GM18861 (cell line): Measurements from ENCODE around the gene ZFAND2A.
"Not testable (repeated sequence)": the region's sequence is repeated elsewhere in the genome, so short reads cannot be mapped to it uniquely, and the experiment has no call there.

Experiments used
- ATAC-seq: cut with Tn5 transposase; IDR thresholded peaks from one replicate; pipeline ENCODE4 v1.9.1; 2021; ENCODE audit not compliant: unreplicated experiment

ZFAND2A gene

DNA sequence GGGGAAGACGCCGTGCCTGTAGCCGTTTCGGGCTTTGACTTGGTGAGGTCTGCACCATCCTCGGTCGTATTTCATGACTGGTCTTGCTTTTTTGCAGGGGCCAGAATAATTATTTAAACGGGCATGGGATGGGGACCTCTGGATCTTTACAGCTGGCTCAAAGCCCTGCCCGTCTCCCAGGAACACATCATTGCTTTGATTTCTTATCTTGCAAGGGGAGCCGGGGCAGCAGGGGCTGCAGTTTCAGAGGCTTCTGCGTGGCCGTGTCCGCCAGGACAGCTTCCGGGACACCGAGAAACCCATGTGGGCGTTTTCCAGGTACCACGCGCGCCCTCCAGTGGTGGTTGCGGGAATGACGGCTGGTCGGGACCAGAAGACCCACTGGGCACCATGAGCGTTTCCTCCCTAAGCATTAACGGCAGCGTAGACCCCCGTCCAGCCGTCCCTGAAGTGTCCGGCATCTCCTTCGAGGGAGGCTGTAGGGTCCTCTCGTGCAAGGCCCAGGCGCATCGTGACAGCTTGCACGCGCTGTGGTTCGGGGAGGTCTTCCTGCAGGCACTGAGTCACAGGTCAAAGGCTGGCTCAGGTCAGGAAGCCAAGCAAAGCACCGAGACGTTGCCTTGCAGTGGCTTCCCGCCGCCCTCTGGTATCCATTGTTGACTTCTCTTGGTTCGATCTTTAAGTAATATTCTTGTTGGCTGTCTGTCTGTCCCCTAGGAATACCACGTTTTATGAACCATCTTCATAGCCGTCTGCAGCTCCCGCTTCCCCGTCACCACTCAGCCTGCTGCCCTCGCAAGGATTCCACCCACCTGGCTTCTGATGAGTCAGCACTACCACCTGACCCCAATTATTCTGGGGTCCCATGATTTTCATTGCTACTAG lies 16.2 kb upstream of the ZFAND2A start:
- ATAC-seq, result no peak

DNA sequence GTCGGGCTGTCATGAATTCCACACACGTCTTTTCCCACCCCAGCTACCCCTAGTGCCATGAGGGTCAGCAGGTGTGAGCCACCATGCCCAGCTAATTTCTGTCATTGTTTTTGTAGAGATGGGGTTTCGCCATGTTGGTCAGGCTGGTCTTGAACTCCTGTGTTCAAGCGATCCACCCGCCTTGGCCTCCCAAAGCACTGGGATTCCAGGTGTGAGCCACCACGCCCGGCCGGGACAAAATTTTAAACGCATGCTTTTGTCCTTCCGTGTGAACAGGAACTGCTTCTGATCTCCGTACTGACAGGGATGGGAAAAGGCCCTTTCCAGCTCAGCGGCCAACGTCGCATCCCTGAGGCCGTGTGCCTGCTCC lies 15.6 kb upstream of the ZFAND2A start:
- no peak for ATAC-seq

DNA sequence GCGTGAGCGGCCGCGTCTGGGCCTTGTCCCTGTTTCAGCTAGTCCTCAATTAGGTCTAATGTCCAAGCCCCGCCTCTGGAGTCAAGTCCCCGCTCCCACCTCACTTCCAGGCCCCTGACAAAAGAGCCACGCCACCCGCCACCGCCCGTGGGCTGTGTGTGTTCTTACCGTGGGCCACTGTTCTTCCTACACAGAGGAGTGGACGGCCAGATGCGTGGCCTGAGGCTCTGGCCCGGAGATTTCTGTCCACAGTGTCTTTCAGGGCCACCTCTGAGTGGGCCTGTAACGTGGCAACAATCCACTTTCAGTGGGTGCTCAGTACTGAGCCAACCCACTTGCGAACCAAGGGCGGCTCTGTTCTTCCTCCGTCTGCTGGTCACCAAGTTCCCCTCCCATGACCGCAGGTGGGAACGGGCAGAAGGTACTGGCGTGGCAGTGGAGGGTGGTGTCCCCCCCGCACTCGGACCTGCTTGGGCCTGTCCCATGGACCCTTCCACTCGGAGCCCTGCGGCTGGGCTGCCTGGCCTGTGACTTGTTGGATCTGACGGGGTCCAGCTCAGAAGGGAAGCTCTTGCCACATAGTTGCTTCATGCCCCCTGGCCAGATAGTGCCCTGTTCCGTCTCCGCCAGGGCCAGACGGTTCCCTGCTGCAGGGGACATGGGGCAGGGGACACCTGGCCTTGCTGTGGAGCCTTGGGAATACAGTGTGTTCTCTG lies 15.0 kb upstream of the ZFAND2A start:
- ATAC-seq, result no peak

DNA sequence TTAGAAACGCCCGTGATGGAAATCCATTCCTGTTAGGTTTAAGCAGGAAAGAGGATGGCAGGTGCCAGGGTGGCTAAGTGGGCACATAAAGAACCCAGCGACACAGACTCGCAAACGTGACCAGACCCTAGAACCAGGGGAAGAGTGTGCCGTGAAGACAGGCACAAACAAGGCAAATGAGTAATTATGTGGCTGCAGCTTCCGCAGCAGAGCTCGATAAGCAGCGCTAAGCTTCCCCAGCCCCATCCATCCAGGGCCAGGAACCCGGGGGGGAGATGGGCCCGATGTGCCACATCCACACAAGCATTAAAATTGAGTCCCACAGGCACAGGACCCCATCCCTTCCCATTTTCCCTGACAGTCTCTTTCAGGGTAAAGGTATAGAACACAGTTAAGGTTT lies 14.0 kb upstream of the ZFAND2A start:
- ATAC-seq, result no peak

DNA sequence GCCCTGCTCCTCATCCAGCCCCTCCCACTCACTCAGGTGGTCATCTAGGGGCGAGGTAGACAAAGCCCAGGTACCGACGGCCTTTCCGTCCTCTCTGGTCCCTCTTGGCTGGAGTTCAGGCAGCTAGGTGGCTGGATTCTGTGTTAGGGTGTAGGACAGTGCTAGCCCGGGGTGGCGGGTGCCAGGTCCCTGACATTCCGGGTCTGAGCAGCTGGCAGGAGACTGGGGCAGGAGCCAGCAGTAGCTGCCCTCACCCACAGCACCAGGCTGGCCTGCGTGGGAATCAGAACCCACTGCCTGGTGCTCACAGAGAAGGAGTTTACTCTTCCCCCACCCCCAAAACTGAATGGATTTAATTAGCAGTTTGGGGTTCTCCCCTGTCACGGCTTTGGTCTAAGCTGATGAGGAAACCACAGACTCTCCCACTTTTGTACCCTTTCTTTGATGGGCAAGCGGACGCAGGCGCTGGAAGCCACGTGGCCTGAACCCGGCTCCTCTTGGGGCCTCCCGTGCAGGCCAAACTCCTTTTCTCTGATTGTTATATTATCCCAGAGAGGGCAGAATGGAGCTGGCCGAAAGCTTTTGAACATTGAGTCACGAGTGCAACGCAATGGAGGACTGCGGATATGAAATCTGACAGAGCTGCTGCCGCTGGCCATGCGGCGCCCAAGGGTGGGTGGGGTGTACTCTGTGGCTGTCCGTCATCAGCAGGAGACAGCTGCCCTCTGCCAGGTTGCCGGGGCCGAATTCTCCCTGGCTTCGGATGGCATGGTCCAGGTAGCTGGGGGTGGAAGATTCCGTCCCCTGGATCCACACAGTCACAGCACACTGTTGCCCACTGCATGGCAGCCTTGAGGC lies 12.9 kb upstream of the ZFAND2A start:
- ATAC-seq, result no peak

DNA sequence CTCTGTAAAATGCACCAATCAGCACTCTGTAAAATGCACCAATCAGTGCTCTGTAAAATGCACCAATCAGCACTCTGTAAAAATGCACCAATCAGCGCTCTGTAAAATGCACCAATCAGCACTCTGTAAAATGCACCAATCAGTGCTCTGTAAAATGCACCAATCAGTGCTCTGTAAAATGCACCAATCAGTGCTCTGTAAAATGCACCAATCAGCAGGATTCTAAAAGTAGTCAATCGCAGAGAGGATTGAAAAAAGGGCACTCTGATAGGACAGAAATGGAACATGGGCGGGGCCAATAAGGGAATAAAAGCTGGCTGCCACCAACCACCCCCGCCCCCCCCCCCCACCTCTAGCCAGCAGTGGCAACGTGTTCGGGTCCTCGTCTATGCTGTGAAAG lies 11.5 kb upstream of the ZFAND2A start:
- not testable (repeated sequence) for ATAC-seq

DNA sequence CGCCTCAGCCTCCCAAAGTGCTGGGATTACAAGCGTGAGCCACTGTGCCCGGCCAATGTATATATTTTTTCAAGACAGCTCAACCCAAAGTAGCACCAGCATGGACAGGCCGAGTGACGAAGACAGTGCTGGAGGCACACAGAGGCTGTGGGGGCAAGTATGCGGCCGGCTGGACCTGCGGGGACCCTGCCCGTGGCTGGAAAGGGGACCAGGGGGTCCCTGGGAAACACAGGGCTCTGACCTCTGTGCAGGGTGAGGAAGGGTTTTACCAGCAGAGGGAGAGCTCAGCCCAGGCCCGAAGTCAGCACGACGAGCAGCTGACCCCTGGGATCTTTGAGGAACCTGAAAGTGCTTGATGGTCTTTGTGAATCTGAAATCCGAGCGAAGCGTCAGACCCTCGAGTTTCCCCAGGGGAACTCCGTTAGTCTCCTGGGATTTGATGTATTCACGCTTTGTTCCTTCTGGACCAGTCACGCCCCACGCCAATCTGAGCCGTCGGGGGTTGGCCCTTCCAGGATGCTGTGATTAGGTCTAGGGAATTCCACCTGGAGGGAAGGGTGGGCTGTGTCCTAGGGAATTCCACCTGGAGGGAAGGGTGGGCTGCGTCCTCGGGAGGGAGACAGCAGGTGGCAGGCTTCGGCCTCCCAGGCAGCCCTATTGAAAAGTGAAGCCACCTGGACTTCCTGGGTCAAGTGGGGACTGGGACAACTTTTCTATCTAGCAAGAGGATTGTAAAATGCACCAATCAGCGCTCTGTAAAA lies 10.9 kb upstream of the ZFAND2A start:
- no peak for ATAC-seq

DNA sequence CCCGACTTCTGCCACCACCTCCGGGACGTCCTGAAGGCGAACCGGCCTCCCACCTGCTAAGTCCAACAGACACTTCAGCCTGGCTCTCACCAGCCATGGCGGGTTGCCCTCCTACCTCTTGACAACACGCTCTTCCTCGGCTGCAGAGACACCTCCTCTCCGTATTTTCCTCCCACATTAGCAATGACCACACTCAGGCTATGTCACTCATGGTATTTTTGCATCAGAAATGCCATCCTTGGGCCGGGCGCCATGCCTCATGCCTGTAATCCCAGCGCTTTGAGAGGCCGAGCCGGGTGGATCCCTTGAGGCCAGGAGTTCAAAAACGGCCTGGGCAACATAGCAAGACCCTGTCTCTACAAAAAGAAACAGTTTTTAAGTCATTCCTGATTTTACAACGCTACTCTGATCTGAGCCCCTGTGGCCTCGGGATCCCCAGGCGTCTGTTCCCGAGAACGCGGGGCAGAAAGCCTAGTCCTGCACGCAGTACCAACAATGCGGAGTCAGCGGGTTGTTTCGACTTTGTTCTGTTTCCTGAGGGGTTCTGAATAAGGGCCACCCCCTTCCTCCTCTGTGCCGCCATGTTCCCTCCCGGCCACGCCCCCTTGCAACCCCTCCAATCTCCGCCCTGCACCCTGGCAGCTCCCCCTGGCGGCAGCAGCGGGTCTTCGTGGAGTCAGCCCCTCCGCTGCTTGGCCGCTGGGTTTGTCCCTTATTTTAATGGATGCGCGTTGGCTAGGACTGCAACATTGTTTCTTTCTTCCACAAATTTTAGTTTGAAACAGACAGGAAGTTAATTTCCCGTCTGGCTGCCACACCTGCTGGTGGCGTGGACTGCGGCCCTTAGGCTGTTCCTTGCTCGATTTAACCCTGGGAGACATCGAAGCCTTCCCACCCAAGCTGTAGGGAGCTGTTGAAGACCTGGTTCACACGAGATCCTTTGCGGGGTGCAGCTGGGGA lies 9.7 kb upstream of the ZFAND2A start:
- no peak for ATAC-seq

DNA sequence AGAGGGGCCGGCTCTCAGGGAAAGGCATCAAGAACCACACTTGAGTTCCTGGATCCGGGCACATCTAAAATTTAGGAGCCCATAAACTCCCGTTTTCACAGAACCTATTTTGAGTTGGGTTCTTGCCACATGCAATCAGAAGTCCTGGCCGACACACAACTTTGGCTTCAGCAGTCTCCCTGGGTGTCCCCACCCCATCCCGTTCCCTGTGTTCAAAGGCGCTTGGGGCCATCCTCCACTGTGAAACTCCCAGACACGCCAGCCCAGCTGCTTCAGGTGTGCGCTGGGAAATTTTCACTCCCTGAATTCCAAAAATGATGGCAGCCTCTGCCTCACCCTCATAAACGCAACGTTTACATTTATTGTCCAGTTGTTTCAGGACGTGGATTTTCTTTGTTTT lies 8.4 kb upstream of the ZFAND2A start:
- ATAC-seq, result no peak

DNA sequence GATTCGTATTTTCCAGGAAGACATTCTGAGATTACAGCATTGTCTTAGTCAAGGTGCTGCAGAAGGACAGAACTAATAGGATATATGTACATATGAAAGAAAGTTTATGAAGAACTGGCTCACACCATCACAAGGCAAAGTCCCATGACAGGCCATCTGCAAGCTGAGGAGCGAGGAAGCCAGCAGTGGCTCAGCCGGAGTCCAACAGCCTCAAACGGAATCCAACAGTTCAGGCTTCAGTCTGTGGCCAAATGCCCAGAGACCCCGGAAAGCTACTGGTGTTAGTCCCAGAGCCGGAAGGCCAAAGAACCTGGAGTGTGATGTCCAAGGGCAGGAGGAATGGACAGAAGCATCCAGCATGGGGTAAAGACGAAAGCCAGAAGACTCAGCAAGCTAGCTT lies 4.4 kb upstream of the ZFAND2A start:
- no peak for ATAC-seq

DNA sequence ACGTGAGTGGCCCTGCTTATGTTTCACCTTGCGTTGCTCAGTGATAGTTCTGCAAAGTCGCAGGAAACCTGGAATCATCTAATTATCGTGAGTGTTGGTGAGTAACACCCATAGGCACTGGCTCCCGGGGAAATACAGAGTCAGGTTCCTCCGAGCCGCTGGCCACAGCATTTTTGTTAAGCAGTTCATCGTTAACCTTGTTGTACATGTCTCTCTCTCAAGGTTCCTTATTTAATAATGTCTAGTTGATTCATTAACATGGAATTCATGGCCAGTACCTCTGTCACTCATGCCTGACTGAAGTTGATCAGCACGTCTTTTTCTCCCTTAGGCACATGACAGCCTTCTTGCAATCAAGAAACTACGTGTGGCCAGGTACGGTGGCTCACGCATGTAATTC lies 3.1 kb upstream of the ZFAND2A start:
- ATAC-seq, result no peak

DNA sequence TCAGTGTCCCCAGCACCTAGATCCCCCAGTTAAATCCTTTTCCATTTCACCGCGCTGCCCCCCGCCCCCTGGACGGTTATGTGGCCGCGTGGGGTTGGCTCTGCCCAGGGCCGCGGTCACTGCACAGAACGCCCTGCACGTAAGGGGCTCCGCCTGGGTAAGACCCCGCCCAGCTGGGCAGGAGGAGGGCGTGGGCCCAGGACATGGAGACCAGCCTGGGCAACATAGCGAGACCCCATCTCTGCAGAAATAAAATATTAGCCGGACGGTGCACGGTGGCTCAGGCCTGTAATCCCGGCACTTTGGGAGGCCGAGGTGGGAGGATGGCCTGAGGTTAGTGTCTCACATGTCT lies 650 bp upstream of the ZFAND2A start:
- peak; percentile 3 for ATAC-seq

DNA sequence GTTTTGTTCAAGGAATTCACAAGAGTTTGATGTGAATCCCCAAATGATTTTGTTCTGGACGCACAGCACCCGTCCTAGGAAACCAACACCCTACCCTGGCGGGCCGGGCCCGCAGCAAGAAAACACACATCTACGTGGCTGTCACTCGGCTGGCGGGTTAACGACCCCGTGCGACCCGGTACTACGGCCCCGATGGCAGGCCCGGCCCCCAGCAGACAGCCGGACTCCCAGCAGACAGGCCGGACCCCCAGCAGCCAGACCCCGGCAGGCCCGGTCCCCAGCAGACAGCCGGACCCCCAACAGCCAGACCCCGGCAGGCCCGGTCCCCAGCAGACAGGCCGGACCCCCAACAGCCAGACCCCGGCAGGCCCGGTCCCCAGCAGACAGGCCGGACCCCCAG lies 765 bp downstream of the ZFAND2A start:
- ATAC-seq, result not testable (repeated sequence)

DNA sequence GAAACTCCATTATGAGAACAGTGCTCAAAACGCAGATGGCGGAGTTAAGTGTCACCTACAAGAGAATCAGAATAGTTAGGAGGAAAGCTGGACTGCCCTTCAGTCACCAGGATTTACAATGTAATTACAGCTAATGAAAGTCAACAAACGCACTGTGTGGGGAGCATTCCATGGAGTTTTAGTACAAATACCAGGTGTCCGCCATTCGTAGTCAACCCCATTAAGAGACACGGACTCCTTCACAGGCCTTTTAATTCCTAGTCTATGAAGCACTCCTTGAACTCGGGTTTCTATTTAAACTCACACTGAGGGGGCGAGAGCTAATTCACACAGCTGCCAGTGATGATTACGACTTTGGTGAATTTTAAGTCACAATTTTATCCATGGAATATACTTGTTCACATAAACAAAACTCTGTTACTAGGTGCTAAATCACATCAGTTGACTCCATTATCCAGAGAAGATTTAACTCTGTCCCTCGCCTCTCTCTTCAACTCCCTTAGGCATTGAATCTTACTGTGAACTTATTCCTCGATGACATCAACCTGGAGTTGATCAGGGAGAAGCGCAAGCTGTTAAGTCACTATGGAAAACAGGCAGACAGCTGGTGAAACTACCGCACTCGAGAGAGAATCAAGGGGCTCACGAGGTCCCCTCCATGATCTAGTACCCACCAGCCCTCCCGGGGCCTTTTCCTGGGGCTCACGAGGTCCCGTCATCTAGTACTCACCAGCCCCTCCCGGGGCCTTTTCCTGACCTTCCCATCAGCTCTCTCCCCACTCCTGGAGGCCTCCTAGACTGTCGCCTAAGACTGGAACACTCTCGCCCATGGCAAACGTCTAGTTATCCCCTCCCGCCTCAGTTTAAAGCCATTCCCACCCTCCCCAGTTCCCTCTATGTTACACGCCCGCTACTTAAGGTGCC lies 1.5 kb downstream of the ZFAND2A start:
- ATAC-seq, result no peak

DNA sequence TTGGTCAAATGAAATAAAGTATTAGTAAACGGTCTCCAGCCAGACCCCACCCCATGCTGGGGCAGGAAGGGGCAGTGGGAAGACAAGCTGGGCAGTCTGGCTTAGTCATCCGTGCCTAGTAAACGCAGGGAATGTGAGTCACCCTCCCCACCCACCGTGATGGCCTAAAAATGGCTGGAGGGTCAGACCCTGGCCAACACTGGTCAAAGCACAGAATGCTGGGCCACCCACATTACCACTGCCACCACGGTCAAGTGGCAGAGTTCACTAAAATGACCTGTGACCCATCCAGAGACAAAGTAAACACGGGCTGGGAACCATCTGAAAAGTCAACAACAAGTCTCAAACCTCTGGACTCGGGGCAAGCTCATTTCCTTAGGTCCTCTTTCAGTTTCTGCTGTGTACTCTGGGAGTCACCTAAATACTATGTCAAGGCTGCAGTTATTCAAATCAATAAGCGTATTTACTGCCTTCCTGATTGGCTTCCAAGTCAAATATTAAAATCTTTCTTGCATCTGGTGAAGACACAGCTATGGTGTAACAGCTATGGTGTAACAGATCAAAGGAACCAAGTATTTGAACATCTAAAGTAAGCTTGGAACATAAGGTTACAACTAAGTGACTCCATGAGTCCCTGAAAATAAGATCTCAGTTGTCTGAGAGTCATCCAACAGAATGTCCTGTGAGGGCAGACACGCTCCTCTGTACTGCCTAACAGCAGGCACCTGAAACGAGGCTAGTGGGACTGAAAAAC lies 3.0 kb downstream of the ZFAND2A start:
- ATAC-seq, result no peak

DNA sequence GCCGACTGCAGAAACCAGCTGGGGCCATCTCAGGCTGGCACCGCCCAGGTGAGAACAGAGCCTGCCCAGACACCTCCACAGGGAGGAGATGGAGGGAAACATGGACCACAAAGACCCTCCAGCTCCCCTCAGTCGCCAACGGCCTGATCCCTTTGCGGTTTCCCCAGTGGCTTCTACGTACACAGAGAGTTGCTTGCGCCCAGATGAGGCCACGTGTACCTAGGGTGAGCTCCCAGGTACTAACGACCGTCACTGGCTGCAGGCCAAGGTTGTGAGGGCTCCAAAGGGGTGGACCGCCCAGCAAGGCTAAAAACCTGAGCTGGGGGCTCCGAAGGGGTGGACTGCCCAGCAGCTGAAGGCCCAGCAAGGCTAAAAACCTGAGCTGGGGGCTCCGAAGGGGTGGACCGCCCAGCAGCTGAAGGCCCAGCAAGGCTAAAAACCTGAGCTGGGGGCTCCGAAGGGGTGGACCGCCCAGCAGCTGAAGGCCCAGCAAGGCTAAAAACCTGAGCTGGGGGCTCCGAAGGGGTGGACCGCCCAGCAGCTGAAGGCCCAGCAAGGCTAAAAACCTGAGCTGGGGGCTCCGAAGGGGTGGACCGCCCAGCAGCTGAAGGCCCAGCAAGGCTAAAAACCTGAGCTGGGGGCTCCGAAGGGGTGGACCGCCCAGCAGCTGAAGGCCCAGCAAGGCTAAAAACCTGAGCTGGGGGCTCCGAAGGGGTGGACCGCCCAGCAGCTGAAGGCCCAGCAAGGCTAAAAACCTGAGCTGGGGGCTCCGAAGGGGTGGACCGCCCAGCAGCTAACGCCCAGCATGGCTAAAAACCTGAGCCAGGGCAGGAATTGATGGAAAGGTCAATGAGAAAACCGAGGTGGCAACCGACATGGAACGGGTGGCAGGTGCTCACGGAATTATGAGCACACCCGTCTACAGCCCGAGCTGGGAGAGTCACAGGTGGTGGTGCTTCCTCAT lies 3.9 kb downstream of the ZFAND2A start:
- not testable (repeated sequence) for ATAC-seq
